ENCODE measurements around the gene HERPUD1.
"Not testable (repeated sequence)": the region's sequence is repeated elsewhere in the genome, so short reads cannot be mapped to it uniquely, and the experiment has no call there.

Gene HERPUD1

GRCh38 chr16:56918467-56919012, 13.4 kb upstream of the HERPUD1 start:
- no peak overlapping the region for H3K4me3 Mint-ChIP-seq

GRCh38 chr16:56919099-56919800, 12.7 kb upstream of the HERPUD1 start:
- DNase-seq, result no peak
- Mint-ChIP-seq H3K4me1 (ENCODE audit: low read depth) (peaks cover 30% of the 10 kb centered on the region), H3K27ac (no peak overlapping the region), H3K4me3 (no peak overlapping the region), H3K9me3 (peaks cover 2% of the 10 kb centered on the region), H3K36me3 (ENCODE audit: low read depth) (no peaks in the 10 kb centered on the region), H3K27me3 (no peaks in the 10 kb centered on the region)

More at GRCh38 chr16:56918467-56919012, 13.4 kb upstream of the HERPUD1 start:
- DNase-seq, result no peak
- Mint-ChIP-seq H3K27ac (no peak overlapping the region), H3K9me3 (peaks cover 2% of the 10 kb centered on the region), H3K27me3 (no peaks in the 10 kb centered on the region), H3K4me1 (ENCODE audit: low read depth) (peaks cover 30% of the 10 kb centered on the region), H3K36me3 (ENCODE audit: low read depth) (no peaks in the 10 kb centered on the region)

- no peaks in the 10 kb centered on the region for H3K27me3 Mint-ChIP-seq
- DNase-seq, result no peak
- H3K9me3 Mint-ChIP-seq, result peaks cover 2% of the 10 kb centered on the region
- no peaks in the 10 kb centered on the region for H3K36me3 Mint-ChIP-seq (ENCODE audit: low read depth)
- H3K27ac Mint-ChIP-seq, result no peak overlapping the region
- H3K4me3 Mint-ChIP-seq, result no peak overlapping the region
- peaks cover 31% of the 10 kb centered on the region for H3K4me1 Mint-ChIP-seq (ENCODE audit: low read depth)
These were observed 10.4 kb upstream of the HERPUD1 start for GRCh38 chr16:56921571-56921970.

GRCh38 chr16:56923481-56924091, 8.4 kb upstream of the HERPUD1 start:
- Mint-ChIP-seq H3K27me3 (no peaks in the 10 kb centered on the region), H3K4me1 (ENCODE audit: low read depth) (peaks cover 13% of the 10 kb centered on the region), H3K9me3 (no peaks in the 10 kb centered on the region), H3K36me3 (ENCODE audit: low read depth) (no peaks in the 10 kb centered on the region), H3K4me3 (no peak overlapping the region), H3K27ac (no peak overlapping the region)
- no peak for DNase-seq

- Mint-ChIP-seq H3K9me3 (no peaks in the 10 kb centered on the region), H3K4me3 (no peak overlapping the region), H3K36me3 (ENCODE audit: low read depth) (peaks cover 5% of the 10 kb centered on the region), H3K27me3 (no peaks in the 10 kb centered on the region), H3K4me1 (ENCODE audit: low read depth) (peaks cover 16% of the 10 kb centered on the region), H3K27ac (no peak overlapping the region)
- no peak for DNase-seq
These were observed 4.5 kb upstream of the HERPUD1 start for GRCh38 chr16:56927471-56927870.

- Mint-ChIP-seq H3K36me3 (ENCODE audit: low read depth) (peaks cover 27% of the 10 kb centered on the region), H3K9me3 (no peaks in the 10 kb centered on the region), H3K4me3 (no peak overlapping the region), H3K27me3 (no peaks in the 10 kb centered on the region), H3K27ac (no peak overlapping the region), H3K4me1 (ENCODE audit: low read depth) (peaks cover 21% of the 10 kb centered on the region)
- no peak for DNase-seq
These were observed 2.3 kb upstream of the HERPUD1 start for GRCh38 chr16:56929639-56930038.

- no peaks in the 10 kb centered on the region for H3K27me3 Mint-ChIP-seq
- H3K4me1 Mint-ChIP-seq (ENCODE audit: low read depth), result peaks cover 27% of the 10 kb centered on the region
- H3K4me3 Mint-ChIP-seq, result peak overlapping the region; percentile 96
- DNase-seq, result peak; percentile 43
- H3K9me3 Mint-ChIP-seq, result no peaks in the 10 kb centered on the region
- H3K36me3 Mint-ChIP-seq (ENCODE audit: low read depth), result peaks cover 37% of the 10 kb centered on the region
- H3K27ac Mint-ChIP-seq, result peak overlapping the region; percentile 98
These were observed 1.3 kb upstream of the HERPUD1 start for GRCh38 chr16:56930486-56931270.

- no peak for DNase-seq
- peak overlapping the region; percentile 96 for H3K4me3 Mint-ChIP-seq
- peaks cover 44% of the 10 kb centered on the region for H3K36me3 Mint-ChIP-seq (ENCODE audit: low read depth)
- no peaks in the 10 kb centered on the region for H3K9me3 Mint-ChIP-seq
- H3K27me3 Mint-ChIP-seq, result no peaks in the 10 kb centered on the region
- H3K27ac Mint-ChIP-seq, result peak overlapping the region; percentile 98
- H3K4me1 Mint-ChIP-seq (ENCODE audit: low read depth), result peaks cover 33% of the 10 kb centered on the region
These were observed 561 bp upstream of the HERPUD1 start for GRCh38 chr16:56931271-56931891.

GRCh38 chr16:56932721-56933619, 1.0 kb downstream of the HERPUD1 start:
- Mint-ChIP-seq H3K27ac (peak overlapping the region; percentile 98), H3K27me3 (no peaks in the 10 kb centered on the region), H3K36me3 (ENCODE audit: low read depth) (peaks cover 60% of the 10 kb centered on the region), H3K4me3 (peak overlapping the region; percentile 96), H3K4me1 (ENCODE audit: low read depth) (peaks cover 48% of the 10 kb centered on the region), H3K9me3 (no peaks in the 10 kb centered on the region)
- peak; percentile 69 for DNase-seq

GRCh38 chr16:56933828-56934598, 2.1 kb downstream of the HERPUD1 start:
- H3K4me3 Mint-ChIP-seq, result peak overlapping the region; percentile 96
- no peak for DNase-seq
- peaks cover 59% of the 10 kb centered on the region for H3K4me1 Mint-ChIP-seq (ENCODE audit: low read depth)

GRCh38 chr16:56934599-56935145, 2.7 kb downstream of the HERPUD1 start:
- H3K9me3 Mint-ChIP-seq, DNase-seq, H3K27me3 Mint-ChIP-seq: not testable (repeated sequence)
- Mint-ChIP-seq H3K4me1 (ENCODE audit: low read depth) (peaks cover 65% of the 10 kb centered on the region), H3K27ac (peak overlapping the region; percentile 98), H3K4me3 (peak overlapping the region; percentile 96), H3K36me3 (ENCODE audit: low read depth) (peaks cover 77% of the 10 kb centered on the region)

More at GRCh38 chr16:56933828-56934598, 2.1 kb downstream of the HERPUD1 start:
- H3K27me3 Mint-ChIP-seq, result no peaks in the 10 kb centered on the region
- H3K27ac Mint-ChIP-seq, result peak overlapping the region; percentile 98
- H3K9me3 Mint-ChIP-seq, result no peaks in the 10 kb centered on the region
- peaks cover 71% of the 10 kb centered on the region for H3K36me3 Mint-ChIP-seq (ENCODE audit: low read depth)

GRCh38 chr16:56935201-56935600, 3.3 kb downstream of the HERPUD1 start:
- Mint-ChIP-seq H3K4me3 (peak overlapping the region; percentile 96), H3K27me3 (no peaks in the 10 kb centered on the region), H3K27ac (peak overlapping the region; percentile 93), H3K36me3 (ENCODE audit: low read depth) (peaks cover 83% of the 10 kb centered on the region), H3K9me3 (no peaks in the 10 kb centered on the region), H3K4me1 (ENCODE audit: low read depth) (peaks cover 71% of the 10 kb centered on the region)
- no peak for DNase-seq

- Mint-ChIP-seq H3K4me3 (peak overlapping the region; percentile 96), H3K9me3 (no peaks in the 10 kb centered on the region), H3K27me3 (no peaks in the 10 kb centered on the region), H3K27ac (peak overlapping the region; percentile 93), H3K36me3 (ENCODE audit: low read depth) (peaks cover 94% of the 10 kb centered on the region), H3K4me1 (ENCODE audit: low read depth) (peaks cover 72% of the 10 kb centered on the region)
- no peak for DNase-seq
These were observed 4.5 kb downstream of the HERPUD1 start for GRCh38 chr16:56936491-56936890.
